ENCODE results near the gene FAM53C.

The FAM53C gene

GRCh38 chr5:138336952-138337684 is 948 bp upstream of the FAM53C start:
- DNase-seq (ENCODE audit: insufficient read length) (no peak), FAIRE-seq (peak; percentile 69)
- TF ChIP-seq TAF1 (IDR thresholded peaks at IDR 0.05; ENCODE audit: borderline replicate concordance, low read depth, low read length) = no peak
- TF ChIP-seq POLR2A (IDR thresholded peaks at IDR 0.05; ENCODE audit: low read depth, low read length) = no peak
- TF ChIP-seq POLR2AphosphoS5 (IDR thresholded peaks at IDR 0.05; ENCODE audit: low read depth, low read length) = no peak

GRCh38 chr5:138338411-138339090 is 485 bp downstream of the FAM53C start:
- no peak for DNase-seq (ENCODE audit: insufficient read length)

GRCh38 chr5:138339091-138339456 is 1.0 kb downstream of the FAM53C start:
- DNase-seq (ENCODE audit: insufficient read length) = no peak
- no peak for FAIRE-seq
- no peak for TF ChIP-seq POLR2AphosphoS5 (IDR thresholded peaks at IDR 0.05; ENCODE audit: low read depth, low read length)
- no peak for TF ChIP-seq POLR2A (IDR thresholded peaks at IDR 0.05; ENCODE audit: low read depth, low read length)
- no peak for TF ChIP-seq TAF1 (IDR thresholded peaks at IDR 0.05; ENCODE audit: borderline replicate concordance, low read depth, low read length)

More at GRCh38 chr5:138338411-138339090, 485 bp downstream of the FAM53C start:
- FAIRE-seq = peak; percentile 21
- TF ChIP-seq POLR2A (IDR thresholded peaks at IDR 0.05; ENCODE audit: low read depth, low read length) (no peak), POLR2AphosphoS5 (IDR thresholded peaks at IDR 0.05; ENCODE audit: low read depth, low read length) (no peak), TAF1 (IDR thresholded peaks at IDR 0.05; ENCODE audit: borderline replicate concordance, low read depth, low read length) (no peak)

GRCh38 chr5:138339464-138339863 is 1.4 kb downstream of the FAM53C start:
- TF ChIP-seq POLR2AphosphoS5 (IDR thresholded peaks at IDR 0.05; ENCODE audit: low read depth, low read length) (no peak), TAF1 (IDR thresholded peaks at IDR 0.05; ENCODE audit: borderline replicate concordance, low read depth, low read length) (no peak), POLR2A (IDR thresholded peaks at IDR 0.05; ENCODE audit: low read depth, low read length) (no peak)
- FAIRE-seq (no peak), DNase-seq (ENCODE audit: insufficient read length) (no peak)

GRCh38 chr5:138340008-138340407 is 1.9 kb downstream of the FAM53C start:
- TF ChIP-seq POLR2AphosphoS5 (IDR thresholded peaks at IDR 0.05; ENCODE audit: low read depth, low read length) (no peak), TAF1 (IDR thresholded peaks at IDR 0.05; ENCODE audit: borderline replicate concordance, low read depth, low read length) (no peak)
- no peak for FAIRE-seq
- DNase-seq (ENCODE audit: insufficient read length) = no peak

GRCh38 chr5:138344887-138345622 is 7.0 kb downstream of the FAM53C start:
- DNase-seq (ENCODE audit: insufficient read length) = no peak
- TF ChIP-seq POLR2AphosphoS5 (IDR thresholded peaks at IDR 0.05; ENCODE audit: low read depth, low read length) (no peak; the same call in 1 of the 2 replicates), TAF1 (IDR thresholded peaks at IDR 0.05; ENCODE audit: borderline replicate concordance, low read depth, low read length) (no peak), POLR2A (IDR thresholded peaks at IDR 0.05; ENCODE audit: low read depth, low read length) (no peak)
- no peak for FAIRE-seq

- FAIRE-seq = no peak
- DNase-seq (ENCODE audit: insufficient read length) = no peak
- TF ChIP-seq POLR2A (IDR thresholded peaks at IDR 0.05; ENCODE audit: low read depth, low read length) = no peak
- no peak for TF ChIP-seq TAF1 (IDR thresholded peaks at IDR 0.05; ENCODE audit: borderline replicate concordance, low read depth, low read length)
- no peak for TF ChIP-seq POLR2AphosphoS5 (IDR thresholded peaks at IDR 0.05; ENCODE audit: low read depth, low read length)
Measured at GRCh38 chr5:138346889-138347288, 8.8 kb downstream of the FAM53C start.

GRCh38 chr5:138349852-138350562 is 11.9 kb downstream of the FAM53C start:
- FAIRE-seq = no peak
- TF ChIP-seq TAF1 (IDR thresholded peaks at IDR 0.05; ENCODE audit: borderline replicate concordance, low read depth, low read length) = no peak
- no peak for TF ChIP-seq POLR2AphosphoS5 (IDR thresholded peaks at IDR 0.05; ENCODE audit: low read depth, low read length)
- no peak for TF ChIP-seq POLR2A (IDR thresholded peaks at IDR 0.05; ENCODE audit: low read depth, low read length)
- DNase-seq (ENCODE audit: insufficient read length) = no peak

GRCh38 chr5:138350563-138350890 is 12.5 kb downstream of the FAM53C start:
- FAIRE-seq (no peak), DNase-seq (ENCODE audit: insufficient read length) (no peak)
- TF ChIP-seq POLR2AphosphoS5 (IDR thresholded peaks at IDR 0.05; ENCODE audit: low read depth, low read length) (no peak), TAF1 (IDR thresholded peaks at IDR 0.05; ENCODE audit: borderline replicate concordance, low read depth, low read length) (no peak), POLR2A (IDR thresholded peaks at IDR 0.05; ENCODE audit: low read depth, low read length) (no peak)

- DNase-seq (ENCODE audit: insufficient read length) = no peak
- TF ChIP-seq POLR2A (IDR thresholded peaks at IDR 0.05; ENCODE audit: low read depth, low read length) (no peak), POLR2AphosphoS5 (IDR thresholded peaks at IDR 0.05; ENCODE audit: low read depth, low read length) (no peak), TAF1 (IDR thresholded peaks at IDR 0.05; ENCODE audit: borderline replicate concordance, low read depth, low read length) (no peak)
- no peak for FAIRE-seq
Measured at GRCh38 chr5:138351056-138351455, 13.0 kb downstream of the FAM53C start.

- TF ChIP-seq POLR2A (IDR thresholded peaks at IDR 0.05; ENCODE audit: low read depth, low read length) (no peak), TAF1 (IDR thresholded peaks at IDR 0.05; ENCODE audit: borderline replicate concordance, low read depth, low read length) (no peak)
- DNase-seq (ENCODE audit: insufficient read length) = no peak
- no peak for FAIRE-seq
Measured at GRCh38 chr5:138351517-138351916, 13.5 kb downstream of the FAM53C start.
